HG02973 (cell line): ENCODE measurements around the gene PAX2.
"Not testable (repeated sequence)": the region's sequence is repeated elsewhere in the genome, so short reads cannot be mapped to it uniquely, and the experiment has no call there.

Experiments used
- ATAC-seq: cut with Tn5 transposase; IDR thresholded peaks from one replicate; pipeline ENCODE4 v1.9.1; 2021; ENCODE audit warnings: moderate library complexity; ENCODE audit not compliant: unreplicated experiment

The PAX2 gene

DNA sequence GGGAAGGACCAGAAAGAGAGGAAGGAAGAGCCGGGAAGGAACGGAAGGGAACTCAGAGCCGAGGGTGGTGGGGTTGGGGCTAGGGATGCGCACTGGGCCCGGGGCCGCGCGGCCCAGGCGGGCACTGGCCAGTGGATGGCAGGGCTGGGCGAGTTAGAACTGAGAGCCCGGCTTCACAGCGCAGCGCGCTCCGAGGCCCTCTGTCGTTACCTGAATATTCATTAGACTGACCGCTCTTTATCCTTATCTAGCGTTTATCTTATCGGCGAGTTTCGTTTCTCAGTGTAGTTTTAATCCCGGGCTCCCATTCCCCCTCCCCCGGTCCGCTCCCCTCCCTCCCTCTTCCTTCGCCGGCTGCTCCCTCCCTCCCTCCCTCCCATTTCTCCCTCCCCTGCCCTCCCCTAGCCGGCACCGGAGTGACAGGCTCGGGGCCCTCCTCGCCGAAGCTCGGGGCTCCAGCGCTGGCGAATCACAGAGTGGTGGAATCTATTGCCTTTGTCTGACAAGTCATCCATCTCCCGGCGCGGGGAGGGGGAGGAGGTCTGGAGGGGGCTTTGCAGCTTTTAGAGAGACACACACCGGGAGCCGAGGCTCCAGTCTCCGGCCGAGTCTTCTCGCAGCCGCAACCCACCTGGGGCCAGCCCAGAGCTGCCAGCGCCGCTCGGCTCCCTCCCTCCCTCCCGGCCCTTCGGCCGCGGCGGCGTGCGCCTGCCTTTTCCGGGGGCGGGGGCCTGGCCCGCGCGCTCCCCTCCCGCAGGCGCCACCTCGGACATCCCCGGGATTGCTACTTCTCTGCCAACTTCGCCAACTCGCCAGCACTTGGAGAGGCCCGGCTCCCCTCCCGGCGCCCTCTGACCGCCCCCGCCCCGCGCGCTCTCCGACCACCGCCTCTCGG lies at the start of gene PAX2:
TSS of gene PAX2 (plus strand) at position 596 of the 895 bp plus-strand sequence. CDS start 679 bp downstream, outside the sequence.
- no peak for ATAC-seq

DNA sequence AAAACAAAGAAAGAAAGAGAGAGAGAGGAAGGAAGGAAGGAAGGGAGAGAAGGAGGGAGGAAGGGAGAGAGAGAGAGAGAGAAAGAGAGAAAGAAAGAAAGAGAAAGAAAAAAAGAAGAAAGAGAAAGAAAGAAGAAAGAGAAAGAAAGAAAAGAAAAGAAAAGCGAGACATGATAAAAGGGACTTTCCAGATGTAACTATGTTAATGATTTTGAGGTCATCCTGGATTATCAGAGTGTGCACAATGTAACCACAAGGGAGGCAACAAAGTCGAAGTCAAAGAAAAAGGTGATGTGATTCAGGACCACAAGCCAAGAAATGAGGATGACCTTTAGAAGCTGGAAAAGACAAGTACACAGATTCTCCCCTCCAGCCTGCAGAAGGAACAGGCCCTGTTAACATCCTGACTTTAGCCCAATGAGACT lies 48.9 kb upstream of the PAX2 start:
- ATAC-seq, result no peak

DNA sequence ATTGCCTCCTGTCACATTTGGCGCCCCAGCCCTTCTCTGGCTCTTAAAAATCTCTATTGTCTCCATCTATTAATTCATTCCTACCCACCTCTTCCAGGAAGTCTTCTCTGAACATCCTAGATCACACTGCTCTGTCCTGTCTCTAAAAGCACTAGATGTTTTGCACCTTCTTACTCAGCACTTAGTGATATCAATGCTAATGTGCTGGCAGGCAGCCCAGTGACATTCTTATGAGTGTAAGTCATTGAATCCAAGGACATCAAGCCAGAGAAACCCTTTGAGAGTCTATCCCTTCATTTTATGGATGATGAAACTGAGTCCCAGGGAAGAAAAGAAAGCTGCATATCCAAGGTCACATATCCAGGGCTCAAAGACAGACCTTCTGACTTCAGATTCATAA lies 48.3 kb upstream of the PAX2 start:
- ATAC-seq, result no peak

DNA sequence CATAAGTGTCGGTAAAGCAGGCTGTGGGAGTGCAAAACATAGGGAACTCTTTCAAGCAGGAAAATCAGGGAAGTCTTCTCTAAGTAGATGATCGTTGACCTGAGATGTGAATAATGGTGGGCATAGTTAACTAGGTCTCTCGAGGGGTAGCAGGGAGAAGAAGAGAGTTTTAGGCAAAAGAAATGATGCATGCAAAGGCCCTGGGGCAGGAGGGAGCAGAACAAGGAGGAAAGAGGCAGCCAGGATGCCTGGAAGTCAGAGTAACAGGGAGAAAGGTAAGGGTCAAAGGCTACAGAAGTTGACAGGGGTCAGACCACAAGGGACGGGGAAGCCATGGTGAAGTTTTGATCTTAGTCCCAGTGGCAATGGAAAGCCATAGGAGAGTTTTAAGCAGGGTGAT lies 47.8 kb upstream of the PAX2 start:
- ATAC-seq, result no peak

DNA sequence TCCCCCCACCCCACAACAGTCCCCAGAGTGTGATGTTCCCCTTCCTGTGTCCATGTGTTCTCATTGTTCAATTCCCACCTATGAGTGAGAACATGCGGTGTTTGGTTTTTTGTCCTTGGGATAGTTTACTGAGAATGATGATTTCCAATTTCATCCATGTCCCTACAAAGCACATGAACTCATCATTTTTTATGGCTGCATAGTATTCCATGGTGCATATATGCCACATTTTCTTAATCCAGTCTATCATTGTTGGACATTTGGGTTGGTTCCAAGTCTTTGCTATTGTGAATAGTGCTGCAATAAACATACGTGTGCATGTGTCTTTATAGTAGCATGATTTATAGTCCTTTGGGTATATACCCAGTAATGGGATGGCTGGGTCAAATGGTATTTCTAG lies 43.7 kb upstream of the PAX2 start:
- ATAC-seq, result not testable (repeated sequence)

DNA sequence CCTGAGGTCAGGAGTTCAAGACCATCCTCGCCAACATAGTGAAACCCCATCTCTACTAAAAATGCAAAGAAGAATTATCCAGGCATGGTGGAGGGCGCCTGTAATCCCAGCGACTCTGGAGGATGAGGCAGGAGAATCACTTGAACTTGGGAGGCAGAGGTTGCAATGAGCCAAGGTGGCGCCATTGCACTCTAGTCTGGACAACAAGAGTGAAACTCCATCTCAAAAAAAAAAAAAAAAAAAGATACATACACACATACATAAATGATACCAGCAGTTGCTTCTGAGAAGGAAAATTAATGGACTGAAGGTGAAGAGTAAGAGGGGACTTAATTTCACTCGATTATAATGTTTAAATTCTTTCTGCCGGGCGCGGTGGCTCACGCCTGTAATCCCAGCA lies 40.2 kb upstream of the PAX2 start:
- no peak for ATAC-seq

DNA sequence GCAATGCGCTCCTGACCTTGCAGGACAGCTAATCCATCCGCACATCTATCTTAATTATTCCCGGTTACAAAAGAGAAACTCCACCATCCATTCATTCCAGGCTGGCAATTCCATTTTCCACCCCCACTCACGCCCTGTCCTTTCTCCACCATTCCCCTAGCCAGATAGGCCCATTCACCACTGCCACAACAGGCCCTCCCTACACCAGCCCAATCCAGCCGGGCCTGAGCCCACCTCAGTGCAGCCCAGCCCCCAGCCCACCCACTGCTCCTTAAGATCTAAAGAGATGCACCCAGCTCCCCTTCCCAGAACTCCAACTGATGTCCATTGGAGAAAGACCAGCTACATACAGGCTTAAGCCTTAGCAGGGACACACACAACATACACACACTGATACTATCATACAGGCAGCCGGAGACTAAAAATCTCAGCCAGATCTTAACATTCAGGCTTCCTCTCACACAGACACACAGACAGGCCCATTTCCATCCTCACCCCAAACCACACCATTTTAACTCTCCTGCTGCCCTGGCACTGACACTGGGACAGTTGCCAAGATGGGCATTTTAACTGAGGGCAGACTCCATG lies 38.0 kb upstream of the PAX2 start:
- no peak for ATAC-seq

DNA sequence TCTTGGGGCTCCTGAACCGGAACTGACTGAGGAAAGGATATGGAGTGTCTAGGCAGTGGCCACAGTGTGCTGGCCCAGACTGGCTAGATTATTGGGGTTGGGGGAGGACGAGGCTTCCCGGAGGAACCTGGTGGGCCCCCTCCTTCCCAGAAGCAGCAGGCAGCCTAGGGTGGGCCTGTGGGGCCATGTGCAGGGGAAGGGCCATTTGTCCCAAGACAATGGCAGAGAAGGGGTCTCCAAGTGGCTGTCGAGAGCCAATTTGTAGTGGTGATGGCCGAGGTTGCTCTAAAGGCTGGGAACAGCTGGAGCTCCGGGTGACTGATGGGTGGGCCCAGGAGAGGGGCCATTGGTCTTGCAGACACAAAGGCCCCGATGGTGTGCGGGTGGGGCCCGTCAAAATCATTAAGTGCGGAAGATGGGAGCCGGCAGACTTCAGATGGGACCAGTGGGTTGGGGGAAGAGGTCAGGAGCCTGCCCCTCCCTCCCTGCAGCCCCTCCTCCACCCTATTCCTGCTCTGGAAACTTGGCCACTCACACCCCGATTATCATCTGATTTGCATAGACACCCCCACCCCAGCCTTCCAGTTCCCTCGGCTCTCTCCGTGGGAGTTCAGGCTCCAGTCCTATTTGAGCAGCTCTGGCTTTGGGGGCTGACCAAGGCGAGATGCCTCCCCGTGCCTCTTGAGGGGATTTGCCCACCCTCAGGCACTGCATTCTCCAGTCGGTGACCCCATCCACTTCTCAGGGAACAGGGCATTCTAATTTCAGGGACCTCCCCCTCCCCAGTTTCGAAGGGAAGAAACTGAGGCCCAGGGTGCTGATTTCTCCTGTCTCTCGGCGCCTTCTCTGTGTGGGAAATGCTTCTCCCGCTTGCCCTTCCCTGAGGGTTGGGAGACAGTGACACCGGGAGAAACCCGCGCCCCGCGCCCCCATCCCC lies 36.0 kb upstream of the PAX2 start:
- no peak for ATAC-seq

DNA sequence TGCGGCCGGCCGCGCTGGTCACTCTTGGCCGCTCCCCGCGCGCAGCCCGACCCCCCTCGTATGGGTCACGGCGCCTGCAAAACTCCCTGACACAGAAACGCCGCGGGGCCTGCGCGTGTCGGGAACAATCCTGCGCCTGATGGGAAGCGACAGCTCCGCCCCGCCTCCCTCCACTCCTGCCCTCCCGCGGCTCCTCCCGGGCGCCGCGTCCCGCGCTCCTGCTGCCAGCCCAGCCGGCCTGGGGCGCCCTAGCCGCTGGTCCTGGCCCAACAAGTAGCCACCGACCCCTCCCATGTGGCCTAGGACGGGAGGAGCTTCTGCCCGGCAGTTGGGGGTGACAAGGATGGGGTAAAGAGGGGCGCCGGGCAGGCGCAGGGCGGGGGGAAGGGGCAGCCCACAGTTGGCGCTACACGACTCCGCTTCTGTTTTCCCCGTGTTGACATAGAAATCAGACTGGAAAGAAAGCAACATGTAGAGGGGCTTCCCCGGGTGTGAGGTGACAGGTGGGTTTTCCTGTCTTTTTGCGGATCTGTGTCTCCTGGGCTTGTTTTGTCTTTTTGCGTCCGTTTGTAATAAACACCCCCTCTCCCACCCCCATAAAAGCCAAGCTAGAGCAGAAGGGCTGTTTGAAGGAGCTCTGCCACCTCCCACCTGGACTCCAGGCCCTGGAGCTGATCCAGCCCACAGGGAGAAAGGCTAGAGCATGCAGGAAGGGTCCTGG lies 35.1 kb upstream of the PAX2 start:
- no peak for ATAC-seq

DNA sequence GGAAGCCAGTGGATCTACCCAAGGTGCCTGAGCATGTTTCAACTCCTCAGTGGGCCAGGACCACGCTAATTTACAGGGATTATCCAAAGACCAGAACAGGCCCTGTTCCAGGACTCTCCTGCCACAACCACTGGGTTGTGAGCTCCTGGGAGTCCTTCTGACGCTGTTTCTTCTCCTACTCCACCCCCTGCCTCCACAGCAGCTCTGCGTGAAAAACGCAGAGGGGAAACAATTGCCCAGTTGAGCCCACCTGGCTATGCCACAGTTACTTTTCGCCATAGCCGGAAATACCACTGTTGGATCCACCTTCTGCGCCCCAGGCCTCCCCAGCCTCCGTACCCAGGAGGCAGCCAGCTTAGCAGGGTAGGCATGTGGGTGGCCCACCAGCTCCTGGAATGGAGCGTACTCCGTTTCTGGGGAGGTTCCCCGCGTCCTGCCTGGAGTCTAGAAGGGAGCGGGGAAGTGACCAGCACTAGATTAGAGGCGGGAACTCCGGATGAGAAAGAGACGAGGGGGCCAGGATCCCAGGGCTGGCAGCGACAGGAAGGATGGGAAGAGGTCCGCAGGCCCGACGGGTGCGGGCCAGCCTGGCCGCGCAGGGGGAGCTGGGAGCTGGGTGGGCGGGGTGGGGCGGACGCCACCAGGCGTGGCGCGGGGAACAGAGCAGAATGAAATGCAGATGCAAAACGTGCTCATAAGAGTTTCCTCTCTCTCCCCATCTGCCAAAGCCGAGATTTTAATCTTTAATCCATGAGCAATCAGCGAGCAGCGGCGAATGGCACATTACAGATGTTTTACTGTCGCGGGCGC lies 32.1 kb upstream of the PAX2 start:
- no peak for ATAC-seq

DNA sequence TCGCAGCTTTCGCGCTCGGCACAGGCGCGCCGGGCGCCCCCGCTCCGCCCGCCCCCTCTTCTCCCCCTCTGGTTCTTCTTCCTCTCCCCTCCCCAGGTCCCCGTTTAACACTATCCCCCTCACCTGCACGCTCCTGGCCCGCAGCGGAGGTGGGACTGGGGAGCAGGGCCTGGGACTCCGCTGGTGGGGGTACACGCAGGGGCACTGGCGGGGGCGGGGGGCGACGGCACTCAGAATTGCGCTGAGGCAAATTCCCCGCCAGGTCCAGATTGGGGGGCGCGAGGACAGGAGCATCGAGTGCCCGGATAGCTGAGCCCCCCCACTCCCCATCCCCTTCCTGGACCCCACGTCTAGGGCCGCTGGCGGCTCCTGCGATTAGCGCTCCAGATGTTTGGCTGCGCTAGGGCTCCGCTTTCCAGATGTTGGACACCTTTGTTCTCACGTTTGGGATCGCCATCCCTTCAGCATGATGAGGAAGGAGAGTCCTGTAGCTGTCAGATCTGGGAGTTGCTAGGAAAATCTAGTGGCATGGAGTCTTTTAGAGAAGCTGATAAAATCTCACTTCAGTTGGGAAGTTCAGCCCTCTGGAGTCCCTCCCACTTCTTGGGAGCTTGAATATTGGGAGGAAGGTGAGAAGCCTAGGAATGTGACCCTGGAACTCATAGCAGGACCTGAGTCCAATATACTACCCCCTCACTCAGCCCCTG lies 31.4 kb upstream of the PAX2 start:
- ATAC-seq, result no peak

DNA sequence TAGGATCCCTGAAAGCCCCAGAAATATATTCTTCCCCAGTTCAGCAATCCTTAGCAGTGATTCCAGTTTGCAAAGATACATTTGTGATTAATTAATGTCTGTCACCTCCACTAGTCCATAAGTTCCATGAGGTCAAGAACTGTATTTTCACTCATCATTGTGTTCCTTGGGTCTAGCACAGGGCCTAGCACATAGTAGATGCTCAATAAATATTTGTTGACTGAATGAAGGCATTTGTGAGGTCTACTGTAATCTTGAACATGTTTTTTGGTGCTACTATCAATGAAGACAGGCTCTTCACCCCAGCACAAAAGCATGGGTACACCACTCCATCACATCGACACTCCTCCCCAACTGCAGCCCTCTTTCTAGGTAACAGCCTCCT lies 30.8 kb upstream of the PAX2 start:
- ATAC-seq, result no peak

DNA sequence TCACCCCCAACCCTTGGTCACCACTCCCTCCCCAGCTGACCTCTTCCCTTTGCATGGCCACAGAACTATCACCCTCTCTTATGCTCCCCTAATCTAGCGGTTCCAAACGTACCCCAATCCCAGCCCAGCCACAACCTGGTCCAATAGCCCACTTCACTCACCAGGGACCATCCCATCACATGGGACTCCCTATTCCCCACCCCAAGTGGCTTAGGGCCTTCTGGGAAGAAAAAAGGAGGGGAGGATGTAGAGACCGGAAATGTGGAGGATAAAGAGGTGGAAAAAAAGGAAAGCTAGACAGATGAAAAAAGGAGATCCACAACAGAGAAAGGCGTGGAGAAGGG lies 30.3 kb upstream of the PAX2 start:
- ATAC-seq, result no peak

DNA sequence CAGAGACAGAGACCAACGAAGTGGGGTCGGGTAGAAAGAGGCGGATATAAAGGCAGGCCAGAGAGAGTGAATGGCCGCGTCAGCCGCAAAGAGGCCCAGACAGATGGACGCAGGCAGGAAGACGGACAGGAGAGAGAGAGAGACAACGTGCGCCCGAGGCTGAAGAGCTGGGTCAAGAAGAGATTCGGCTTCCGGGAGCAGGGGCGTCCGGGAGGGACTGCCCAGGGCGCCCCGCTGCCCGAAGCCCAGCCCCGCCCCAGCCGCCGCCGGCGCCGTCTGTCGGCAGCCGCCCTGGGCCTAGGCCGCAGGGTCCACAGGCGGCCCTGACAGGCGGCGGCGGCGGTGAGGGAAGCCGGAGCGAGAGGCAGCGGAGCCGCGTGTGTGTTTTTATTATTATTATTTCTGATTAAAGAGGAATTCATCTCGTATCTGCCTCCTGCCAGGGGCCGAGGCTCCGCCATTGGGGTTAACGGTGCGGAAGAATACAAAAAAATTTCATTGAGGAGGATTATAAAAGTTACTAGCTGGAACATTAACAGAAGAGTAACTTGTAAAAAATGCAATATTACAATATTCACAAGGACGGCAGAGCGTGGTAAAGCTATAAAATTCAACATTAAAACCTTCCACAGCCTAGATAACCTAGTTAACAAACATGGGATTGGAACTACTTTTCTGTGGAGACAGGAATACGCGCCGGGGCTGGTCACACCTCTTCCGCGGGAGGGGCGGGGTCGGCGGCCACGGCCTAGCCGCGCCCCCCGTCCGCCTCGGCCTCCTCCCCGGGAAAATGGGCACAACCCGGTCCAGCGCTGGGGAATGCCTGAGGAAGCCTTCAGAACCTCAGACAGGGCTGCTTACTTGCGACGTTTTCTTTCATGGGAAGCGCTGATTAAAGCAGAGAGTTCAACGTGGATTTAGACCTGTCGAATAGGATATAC lies 29.7 kb upstream of the PAX2 start:
- ATAC-seq, result no peak

DNA sequence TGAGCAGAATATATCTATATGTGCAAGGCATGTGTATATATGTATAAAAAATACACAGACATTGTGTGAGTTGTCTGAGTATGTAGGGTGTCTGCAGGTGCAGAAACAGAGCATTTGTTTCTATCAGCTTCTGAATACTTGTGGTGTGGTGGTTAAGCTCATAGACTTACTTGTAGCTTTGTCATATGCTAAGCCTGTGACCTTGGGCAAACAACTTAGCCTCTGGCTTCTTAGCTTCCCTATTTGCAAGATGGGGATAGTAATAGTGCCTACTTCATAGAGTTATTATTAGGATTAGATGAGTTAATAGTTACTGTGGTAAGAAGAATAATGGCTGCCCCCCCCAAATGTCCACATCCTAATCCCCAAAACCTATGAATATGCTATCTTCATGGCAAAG lies 28.2 kb upstream of the PAX2 start:
- no peak for ATAC-seq

DNA sequence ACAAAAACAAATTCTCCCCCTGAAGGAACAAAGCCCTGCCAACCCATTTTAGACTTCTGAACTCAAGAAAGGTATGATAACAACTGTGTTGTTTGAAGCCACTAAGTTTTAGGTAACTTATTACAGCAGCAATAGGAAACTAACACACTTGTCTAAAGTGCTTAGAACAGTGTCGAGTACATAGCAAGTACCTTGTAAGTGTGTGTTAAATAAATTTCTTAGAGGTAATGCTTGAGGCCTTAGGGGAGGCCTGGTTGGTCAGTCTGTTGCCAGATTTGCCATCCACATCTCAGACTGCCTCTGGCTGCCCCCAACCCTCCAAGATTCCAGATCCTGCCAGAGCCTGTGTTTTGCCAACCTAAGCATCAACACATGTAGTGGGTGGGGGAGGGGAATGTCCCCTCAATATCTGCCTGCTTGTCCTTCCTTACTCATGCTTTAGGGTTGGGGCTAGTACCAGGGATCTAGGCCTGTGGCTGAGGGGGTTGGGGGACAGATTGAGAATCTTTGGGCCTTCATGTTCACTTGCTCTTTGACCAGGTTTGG lies 27.1 kb upstream of the PAX2 start:
- no peak for ATAC-seq

DNA sequence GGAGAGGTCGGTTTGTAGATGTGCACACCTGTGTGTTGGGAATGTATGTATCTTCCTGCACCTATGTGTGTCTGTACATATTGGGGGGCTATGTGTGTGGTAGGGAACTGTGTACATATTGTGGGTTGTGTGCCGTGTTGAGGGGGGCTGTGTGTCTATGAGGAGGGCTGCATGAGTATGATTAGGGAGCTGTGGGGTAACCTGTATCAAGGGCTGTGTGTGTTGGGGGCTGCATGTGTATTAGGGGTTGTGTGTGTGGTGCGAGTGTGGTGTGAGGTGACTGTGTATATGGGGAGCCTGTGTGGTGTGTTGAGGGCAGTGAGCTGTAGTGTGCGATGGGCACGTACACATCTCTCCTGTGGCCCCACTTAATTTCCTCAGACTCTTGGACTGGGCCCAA lies 22.2 kb upstream of the PAX2 start:
- ATAC-seq, result no peak
